HPDE6-E6E7 (cell line): ENCODE data around the gene OPHN1.
"Not testable (repeated sequence)": the region's sequence is repeated elsewhere in the genome, so short reads cannot be mapped to it uniquely, and the experiment has no call there.

Source experiments
- DNase-seq: peaks from one replicate; pipeline ENCODE4 v3.0.0; 2011; ENCODE audit warnings: missing footprints; ENCODE audit errors: extremely low spot score

Gene OPHN1

GRCh38 chrX:68163441-68163840, 269.9 kb downstream of the OPHN1 start:
- no peak for DNase-seq

DNA sequence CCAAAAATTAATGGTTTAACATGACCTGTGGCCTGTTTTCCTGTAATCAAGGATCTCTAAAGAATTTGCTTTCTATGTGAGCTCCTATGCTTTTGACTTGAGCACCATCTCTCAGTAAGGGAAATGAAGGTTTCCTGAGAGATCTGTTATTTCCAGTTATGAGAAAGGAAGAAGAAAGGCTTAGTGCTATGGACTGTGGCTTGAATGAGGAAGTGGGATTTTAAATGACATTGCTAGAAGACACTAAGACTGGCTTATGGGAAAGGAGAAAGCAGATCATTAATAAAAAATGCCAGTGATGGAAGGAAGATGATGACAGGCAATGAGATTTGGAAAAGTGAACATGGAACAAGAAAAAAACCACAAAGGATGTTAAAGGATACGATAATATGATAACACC, 285.4 kb downstream of the OPHN1 start:
- no peak for DNase-seq

- peak; percentile 12 for DNase-seq
Observed at GRCh38 chrX:68146054-68146453, 287.2 kb downstream of the OPHN1 start.

GRCh38 chrX:68139791-68140190, 293.5 kb downstream of the OPHN1 start:
- no peak for DNase-seq

DNA sequence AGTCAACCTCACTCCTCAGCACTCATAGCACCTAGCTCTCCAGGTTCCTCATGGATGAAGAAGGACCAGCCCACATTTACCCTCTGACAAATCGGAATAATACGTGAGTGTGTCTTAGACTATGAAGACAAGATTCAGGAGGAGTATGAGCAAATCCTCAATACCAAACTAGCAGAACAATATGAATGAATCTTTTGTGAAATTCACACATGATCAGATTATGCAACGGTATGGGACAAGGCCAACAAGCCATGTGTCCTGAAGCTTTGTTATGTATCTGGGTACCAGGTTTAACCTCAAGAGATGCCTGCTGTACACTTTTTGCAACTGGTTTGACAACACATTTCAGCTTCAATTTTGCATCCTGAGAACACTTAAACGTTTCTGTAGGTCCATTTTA, 300.1 kb downstream of the OPHN1 start:
- DNase-seq = no peak

GRCh38 chrX:68132749-68133148, 300.5 kb downstream of the OPHN1 start:
- DNase-seq = no peak

DNA sequence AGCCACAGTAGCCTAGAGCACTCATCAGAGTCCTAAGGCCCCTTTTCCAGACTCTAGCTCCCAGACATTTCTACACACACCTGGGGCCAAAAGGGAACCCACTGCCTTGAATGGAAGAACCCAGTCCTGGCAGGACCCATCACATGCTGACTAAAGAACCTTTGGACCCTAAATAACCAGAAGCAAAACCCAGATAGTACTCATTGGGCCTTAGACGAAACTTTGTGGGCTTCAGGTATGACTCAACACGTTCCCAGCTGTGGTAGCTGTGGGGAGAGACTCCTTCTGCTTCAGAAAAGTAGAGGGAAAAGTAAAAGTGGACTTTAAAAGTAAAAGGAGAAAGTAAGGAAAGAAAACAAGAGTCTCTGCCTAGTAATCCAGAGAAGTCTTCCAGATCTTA, 311.5 kb downstream of the OPHN1 start:
- no peak for DNase-seq

DNA sequence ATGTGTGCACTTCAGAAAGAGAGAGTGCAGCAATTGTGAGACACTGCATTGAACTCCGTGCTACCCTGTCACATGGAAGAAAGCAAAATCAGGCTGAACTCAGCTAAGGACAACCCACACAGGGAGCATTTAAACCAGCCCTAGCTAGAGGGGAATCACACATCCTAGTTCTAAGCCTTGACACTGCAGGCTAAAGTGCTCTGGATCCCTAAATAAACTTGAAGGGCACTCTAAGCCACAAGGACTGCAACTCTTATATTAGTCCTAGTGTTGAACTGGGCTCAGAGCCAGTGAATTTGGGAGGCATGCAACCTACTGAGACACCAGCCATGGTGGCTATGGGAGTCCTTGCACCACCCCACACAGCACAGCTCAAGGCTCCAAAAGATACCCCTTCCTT, 311.9 kb downstream of the OPHN1 start:
- no peak for DNase-seq

GRCh38 chrX:68115371-68115770, 317.9 kb downstream of the OPHN1 start:
- DNase-seq = no peak

GRCh38 chrX:68114573-68115129, 318.6 kb downstream of the OPHN1 start:
- DNase-seq = no peak

GRCh38 chrX:68113837-68114572, 319.3 kb downstream of the OPHN1 start:
- no peak for DNase-seq

DNA sequence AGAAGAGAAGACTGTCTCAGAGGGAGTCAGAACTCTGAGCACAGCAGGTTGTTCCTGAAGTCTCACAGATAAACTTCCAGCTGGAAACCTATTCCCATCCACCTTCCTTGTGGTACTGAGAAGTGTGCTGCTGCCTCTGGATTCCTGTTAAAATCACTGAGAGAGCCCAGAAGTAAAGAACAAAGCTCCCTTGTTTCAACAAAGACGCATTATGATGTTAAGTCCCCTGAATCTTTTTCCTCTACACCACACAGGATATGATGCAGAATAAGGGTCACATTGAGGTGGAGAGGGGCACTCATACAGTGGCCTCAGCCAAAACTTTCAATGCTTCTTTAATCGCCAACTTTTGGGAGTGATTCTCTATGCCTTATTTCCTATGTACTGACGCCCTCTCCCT, 321.0 kb downstream of the OPHN1 start:
- DNase-seq = no peak

DNA sequence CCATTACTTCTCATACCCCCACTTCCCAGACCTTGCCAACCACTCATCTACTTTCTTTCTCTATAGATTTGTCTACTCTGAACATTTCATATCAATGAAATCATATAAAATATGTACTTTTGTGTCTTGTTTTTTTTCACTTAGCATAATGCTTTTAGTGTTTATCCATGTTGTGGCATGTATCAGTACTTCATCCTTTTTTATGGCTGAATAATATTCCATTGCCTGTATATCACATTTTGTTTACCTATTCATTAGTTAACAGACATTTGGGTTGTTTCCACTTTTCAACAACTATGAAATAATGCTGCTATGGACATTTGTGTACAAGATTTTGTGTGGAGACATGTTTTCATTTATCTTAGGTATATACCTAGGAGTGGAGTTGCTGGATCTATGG, 324.1 kb downstream of the OPHN1 start:
- no peak for DNase-seq

DNA sequence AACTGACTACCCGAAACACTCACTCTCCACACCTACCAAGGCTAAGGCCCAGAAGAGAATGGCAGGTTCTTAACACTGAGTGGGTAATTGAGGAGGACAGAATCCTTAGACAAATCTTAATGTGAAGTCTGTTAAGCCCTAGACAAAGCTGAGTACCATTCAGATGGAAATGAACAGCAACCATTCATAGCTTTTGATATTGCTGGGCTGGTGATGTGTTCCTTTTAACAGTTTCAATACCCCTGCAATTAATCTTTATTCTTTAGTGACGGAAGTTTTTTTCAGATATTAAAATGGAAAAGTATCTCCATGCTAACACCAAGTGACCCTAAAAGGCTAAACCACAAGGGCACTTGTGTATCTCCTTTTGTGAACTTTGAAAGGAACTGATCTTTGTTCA, 334.9 kb downstream of the OPHN1 start:
- no peak for DNase-seq

DNA sequence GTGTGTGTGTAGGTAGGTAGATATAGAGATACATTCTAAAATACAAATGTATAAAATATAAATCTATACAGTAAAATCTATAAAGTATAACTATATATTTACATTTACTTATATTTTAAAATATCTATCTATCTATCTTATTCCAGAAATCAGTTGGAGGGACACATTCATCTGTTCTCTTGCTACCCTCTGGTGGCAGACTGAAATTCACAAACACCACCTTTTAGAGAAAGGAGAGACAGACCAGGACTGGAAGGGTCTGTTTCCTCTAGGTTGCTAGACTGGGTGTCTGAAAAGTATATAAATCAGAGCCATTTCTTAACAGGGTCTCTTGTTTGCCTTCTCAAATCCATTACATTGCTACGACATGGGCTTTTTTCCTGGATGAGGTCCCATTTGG, 343.0 kb downstream of the OPHN1 start:
- DNase-seq = no peak

GRCh38 chrX:68087526-68087925, 345.8 kb downstream of the OPHN1 start:
- no peak for DNase-seq

GRCh38 chrX:68086709-68087108, 346.6 kb downstream of the OPHN1 start:
- DNase-seq = no peak

GRCh38 chrX:68084765-68085164, 348.5 kb downstream of the OPHN1 start:
- DNase-seq = no peak

DNA sequence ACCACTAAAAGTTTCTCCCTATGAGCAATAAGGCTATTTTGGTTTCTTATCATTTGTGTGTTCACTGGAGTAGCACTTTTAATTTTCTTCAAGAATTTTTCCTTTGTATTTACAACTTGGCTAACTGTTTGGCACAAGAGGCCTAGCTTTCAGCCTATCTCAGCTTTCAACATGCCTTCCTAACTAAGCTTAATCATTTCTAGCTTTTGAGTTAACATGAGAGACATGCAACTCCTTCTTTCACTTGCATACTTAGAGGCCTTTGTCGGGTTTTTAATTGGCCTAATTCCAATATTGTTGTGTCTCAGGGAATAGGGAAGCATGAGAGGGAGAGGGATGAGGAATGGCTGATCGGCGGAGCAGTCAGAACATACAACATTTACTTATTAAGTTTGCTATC, 349.8 kb downstream of the OPHN1 start:
- no peak for DNase-seq

GRCh38 chrX:68079961-68080360, 353.3 kb downstream of the OPHN1 start:
- DNase-seq = no peak

- DNase-seq = not testable (repeated sequence)
Observed at GRCh38 chrX:68078801-68079200, 354.5 kb downstream of the OPHN1 start.

GRCh38 chrX:68077378-68077777, 355.9 kb downstream of the OPHN1 start:
- no peak for DNase-seq

DNA sequence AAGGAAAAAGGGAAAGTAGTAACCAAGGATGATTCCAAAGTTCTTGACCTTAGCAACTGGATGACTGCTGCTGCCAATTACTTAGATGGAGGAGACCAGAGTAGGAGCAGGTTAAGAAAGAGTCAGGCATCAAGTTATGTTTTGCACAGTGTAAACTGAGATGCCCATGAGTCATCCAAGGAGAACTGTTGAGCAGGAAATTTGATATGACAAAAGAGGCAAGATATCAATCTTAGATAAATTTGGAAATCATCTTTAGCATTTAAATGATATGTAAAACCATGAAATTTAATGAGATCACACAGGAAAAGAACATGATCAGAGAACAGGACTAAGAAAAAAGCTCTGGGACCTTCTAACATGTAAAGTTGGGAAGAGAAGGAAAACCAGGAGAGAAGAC, 361.3 kb downstream of the OPHN1 start:
- no peak for DNase-seq

DNA sequence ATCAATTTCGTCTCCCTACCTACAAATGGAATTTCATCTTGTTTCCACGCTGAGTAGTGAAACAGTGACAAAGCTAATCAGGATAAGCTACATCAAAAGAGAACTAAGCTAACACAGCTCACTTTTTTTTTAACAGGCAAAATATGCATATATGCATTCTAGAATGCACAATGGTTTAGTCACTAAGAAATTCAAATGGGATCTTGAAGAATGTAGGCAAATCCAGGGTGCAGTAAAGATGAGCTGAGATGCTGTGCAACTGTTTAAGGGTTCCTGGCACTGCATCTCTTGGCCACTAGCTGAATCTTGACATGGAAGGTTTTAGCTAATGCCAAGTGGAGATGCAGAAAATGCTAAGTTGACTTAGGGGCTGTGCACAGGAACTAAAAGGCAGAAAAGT, 363.2 kb downstream of the OPHN1 start:
- DNase-seq = not testable (repeated sequence)
